GM12878 (cell line): ENCODE measurements around the gene COL11A1. TPM values are rescaled to one million over a fixed set of nuclear protein-coding genes. Genes with fewer than 3 reads are reported as not detected.

Experiments
- ATAC-seq: fragments of 200-7000 bp; cut with Tn5 transposase; 3 replicates; pipeline ENCODE4 v1.9.1; 2020; ENCODE audit warnings: mild to moderate bottlenecking, moderate library complexity
- BruUV-seq: library from RNA; stranded (reverse); fragments of 400-500 nt; replicated peaks from 2 replicates; lab custom pipeline; 2021; lab: Mats Ljungman, UMichigan
- CTCF ChIA-PET: fragments of 300-600 bp; sonication (Branson Sonifier 250); formaldehyde crosslinking; extraction: SDS; loops from one replicate; lab custom pipeline; 2021; ENCODE audit warnings: inconsistent platforms; lab: Yijun Ruan, JAX
- POLR2A ChIA-PET: fragments of 350-600 bp; formaldehyde crosslinking; extraction: SDS; loops from one replicate; lab custom pipeline; 2021; ENCODE audit warnings: inconsistent platforms; lab: Charles Lee
- RAD21 ChIA-PET: fragments of 300-600 bp; sonication (Branson Sonifier 250); formaldehyde crosslinking; loops from one replicate; lab custom pipeline; 2023; ENCODE audit warnings: antibody characterized with exemption; ENCODE audit not compliant: unreplicated experiment; lab: Charles Lee
- SMC1A ChIA-PET: fragments of 300-600 bp; sonication (Branson Sonifier 250); formaldehyde crosslinking; loops from one replicate; lab custom pipeline; 2023; ENCODE audit not compliant: unreplicated experiment, uncharacterized antibody; lab: Charles Lee
- DNase-seq: peaks from one replicate; pipeline ENCODE4 v3.0.0-alpha.2; 2011; ENCODE audit warnings: low read depth, low spot score
- FAIRE-seq: peaks from 3 replicates; lab custom pipeline; 2011; peaks lifted over from hg19 to GRCh38; lab: Jason Lieb, UNC
- H2AFZ ChIP-seq: 2 replicates; pipeline ENCODE4 v1.6.0; 2011; ENCODE audit warnings: low read depth, low read length, control low read depth; ENCODE audit not compliant: control insufficient read depth
- H3K27ac ChIP-seq: 2 replicates; pipeline ENCODE4 v1.5.1; 2011; ENCODE audit warnings: control low read depth; ENCODE audit not compliant: control insufficient read depth, insufficient read depth
- H3K27me3 ChIP-seq, 2 experiments: replicated peaks in 1 of 2; 2 replicates each; pipeline versions ENCODE4 v1.6.0 to v1.6.1; 2011; ENCODE audit warnings: low read length in 1 of 2; ENCODE audit not compliant: control insufficient read depth in 2 of 2, insufficient read depth in 2 of 2
- H3K36me3 ChIP-seq, 2 experiments: 2 replicates each; pipeline ENCODE4 v1.5.1; 2011; ENCODE audit warnings: low read length in 1 of 2; ENCODE audit not compliant: control insufficient read depth in 2 of 2, insufficient read depth in 2 of 2
- H3K4me1 ChIP-seq: 2 replicates; pipeline ENCODE4 v1.6.1; 2011; ENCODE audit warnings: mild to moderate bottlenecking, low read length, moderate library complexity, mixed read lengths; ENCODE audit not compliant: control insufficient read depth, insufficient read depth
- H3K4me2 ChIP-seq: 2 replicates; pipeline ENCODE4 v1.6.0; 2011; ENCODE audit warnings: control low read depth; ENCODE audit not compliant: control insufficient read depth, insufficient read depth
- H3K4me3 ChIP-seq: fragments of 200-600 bp; sonication (generic); 2 replicates; pipeline ENCODE4 v1.5.1; 2016
- H3K79me2 ChIP-seq: 2 replicates; pipeline ENCODE4 v1.6.0; 2011; ENCODE audit warnings: low read length; ENCODE audit not compliant: control insufficient read depth, insufficient read depth
- H3K9ac ChIP-seq: 2 replicates; pipeline ENCODE4 v1.8.0; 2011; ENCODE audit warnings: low read length, control low read depth, mixed read lengths; ENCODE audit not compliant: control insufficient read depth, insufficient read depth
- H3K9me3 ChIP-seq: replicated peaks from 3 replicates; pipeline ENCODE4 v1.5.1; 2011; ENCODE audit warnings: mild to moderate bottlenecking, low read length; ENCODE audit not compliant: control insufficient read depth, insufficient read depth
- H4K20me1 ChIP-seq: 2 replicates; pipeline ENCODE4 v1.6.0; 2011; ENCODE audit not compliant: control insufficient read depth, insufficient read depth
- CHD1 ChIP-seq: IDR thresholded peaks from 2 replicates; pipeline ENCODE4 v1.6.1; 2012; ENCODE audit warnings: low read depth, low read length, improper control_type of control experiment
- CHD2 ChIP-seq: IDR thresholded peaks from 2 replicates; pipeline ENCODE4 v1.6.1; 2011; ENCODE audit warnings: low read depth, low read length, improper control_type of control experiment, borderline replicate concordance
- CTCF ChIP-seq, 3 experiments: IDR thresholded peaks in 2 of 3; conservative IDR thresholded peaks in 1 of 3; 2 replicates each; pipeline ENCODE4 v1.5.1; 2011; ENCODE audit warnings: low read depth in 3 of 3, low read length in 3 of 3, mild to moderate bottlenecking in 3 of 3, control low read depth in 2 of 3, moderate library complexity in 2 of 3, inconsistent platforms in 1 of 3, mixed read lengths in 1 of 3; ENCODE audit not compliant: control insufficient read depth in 2 of 3, insufficient read depth in 1 of 3; ENCODE audit errors: extremely low read depth in 1 of 3
- FOXM1 ChIP-seq: IDR thresholded peaks from 2 replicates; pipeline ENCODE4 v1.6.1; 2012; ENCODE audit warnings: low read depth, mild to moderate bottlenecking, inconsistent platforms, low read length, moderate library complexity
- HDAC2 ChIP-seq: fragments of 200-600 bp; sonication (generic); IDR thresholded peaks from 2 replicates; pipeline ENCODE4 v1.6.1; 2017
- IKZF2 ChIP-seq, 2 experiments: fragments of 450-650 bp; IDR thresholded peaks; 2 replicates each; pipeline ENCODE4 v1.6.1; 2017; ENCODE audit warnings: mild to moderate bottlenecking in 2 of 2, moderate library complexity in 2 of 2
- IRF4 ChIP-seq: IDR thresholded peaks from 2 replicates; pipeline ENCODE4 v1.6.1; 2011; ENCODE audit warnings: low read depth, low read length
- NRF1 ChIP-seq: conservative IDR thresholded peaks from 2 replicates; pipeline ENCODE4 v1.6.1; 2011; ENCODE audit warnings: mild to moderate bottlenecking, low read depth, low read length, improper control_type of control experiment
- RAD21 ChIP-seq: IDR thresholded peaks from 2 replicates; pipeline ENCODE4 v1.6.1; 2011; ENCODE audit warnings: mild to moderate bottlenecking, low read depth, low read length, moderate library complexity; ENCODE audit not compliant: insufficient read depth
- SMAD5 ChIP-seq: IDR thresholded peaks from 2 replicates; pipeline ENCODE4 v1.6.1; 2016; ENCODE audit warnings: antibody characterized with exemption, low read depth
- SMARCA5 ChIP-seq: fragments of 450-650 bp; IDR thresholded peaks from 2 replicates; pipeline ENCODE4 v1.6.1; 2017; ENCODE audit warnings: mild to moderate bottlenecking
- SMC3 ChIP-seq: IDR thresholded peaks from 2 replicates; pipeline ENCODE4 v1.6.1; 2011; ENCODE audit warnings: low read length, improper control_type of control experiment, borderline replicate concordance
- YY1 ChIP-seq: IDR thresholded peaks from 2 replicates; pipeline ENCODE4 v1.6.1; 2011; ENCODE audit warnings: low read depth, mild to moderate bottlenecking, low read length
- ZNF622 ChIP-seq: fragments of 450-650 bp; IDR thresholded peaks from 2 replicates; pipeline ENCODE4 v1.6.1; 2017; ENCODE audit warnings: mild to moderate bottlenecking, inconsistent platforms
- ZZZ3 ChIP-seq: IDR thresholded peaks from 2 replicates; pipeline ENCODE4 v1.6.1; 2011; ENCODE audit warnings: low read depth; ENCODE audit not compliant: control insufficient read depth, insufficient read length
- WGBS: methylation state at CpG from one replicate; pipeline ENCODE4 v1.1.6; 2016; ENCODE audit warnings: low lambda C conversion rate; ENCODE audit not compliant: insufficient replicate concordance, insufficient coverage; ENCODE audit errors: missing lambda C conversion rate; 5-methylcytosine and 5-hydroxymethylcytosine counted together
- in situ Hi-C: fragments of 300-500 bp; cut with MboI; formaldehyde crosslinking; loops from 9 replicates; pipeline ENCODE4 v1.14.3; 2018; ENCODE audit warnings: mixed read lengths
- intact Hi-C: fragments of 100-400 bp; cut with micrococcal nuclease; formaldehyde crosslinking; loops from one replicate; pipeline ENCODE4 v1.14.2; 2022; ENCODE audit not compliant: unreplicated experiment
- polyA plus RNA-seq, 11 experiments: library from polyadenylated mRNA; depleted of rRNA in 4 of 11; unstranded in 6 of 11; stranded (reverse) in 5 of 11; fragments of >200 nt; fragmentation: Nextera tagmentation in 4 of 11; fragmentation: Illumina TruSeq in 1 of 11; extraction: Ambion mirVana in 4 of 11; extraction: Trizol in 1 of 11; gene quantifications; 1 replicate in 1 of 11; 2 replicates in 10 of 11; pipeline versions ENCODE4 v1.2.1 to v1.2.3, GENCODE V29; 2011 to 2016; ENCODE audit warnings: inconsistent platforms in 2 of 11, missing spikeins in 2 of 11, low read depth in 1 of 11
- total RNA-seq, 4 experiments: library from RNA; depleted of rRNA in 3 of 4; stranded (reverse); fragments of >200 nt in 3 of 4; fragmentation: Illumina TruSeq in 1 of 4; extraction: Trizol in 1 of 4; gene quantifications; 2 replicates each; pipeline versions ENCODE4 v1.2.1 to v1.2.3, GENCODE V29; 2013 to 2021

COL11A1 gene
- total and polyA plus RNA-seq, 10 of the 15 experiments (the other 5 are each of a cell fraction or from before 2014, with no cell fraction given) = 0.11 TPM; not detected in 9

GRCh38 chr1:102970496-102971078 is 137.7 kb downstream of the COL11A1 start:
- intact Hi-C loops (loop anchor here (2.0 kb wide), 1 partner anchor 420 kb away; no protein-coding TSS in a partner anchor), in situ Hi-C loops (loop anchor here (25.0 kb wide), 1 partner anchor 1458 kb away; no protein-coding TSS in a partner anchor)
- SMC1A ChIA-PET = interaction anchor here (0.7 to 1.9 kb wide), 6 partner anchors 9 to 1450 kb away, joined by 3 to 8 read pairs (median 4); no protein-coding TSS in a partner anchor

More at GRCh38 chr1:102970496-102971078, 137.7 kb downstream of the COL11A1 start:
- Histone ChIP-seq H3K4me1 (no peaks in the 10 kb centered on the region), H3K27ac (no peak overlapping the region), H4K20me1 (no peaks in the 10 kb centered on the region), H2AFZ (no peak overlapping the region), H3K4me2 (no peak overlapping the region), H3K4me3 (no peak overlapping the region), H3K36me3 (no peaks in the 10 kb centered on the region), H3K9me3 (no peaks in the 10 kb centered on the region), H3K9ac (no peak overlapping the region), H3K27me3 (no peaks in the 10 kb centered on the region), H3K79me2 (no peaks in the 10 kb centered on the region)
- CTCF ChIA-PET = interaction anchor here (0.7 to 2.1 kb wide), 21 partner anchors 9 to 1464 kb away, joined by 3 to 23 read pairs (median 4); no protein-coding TSS in a partner anchor
- FAIRE-seq (no peak), DNase-seq (no peak), ATAC-seq (peak; percentile 61)
- POLR2A ChIA-PET = no interaction called here
- BruUV-seq = no TSS peak
- WGBS = 29% methylated on average over 17 of the region's 17 CpGs
- RAD21 ChIA-PET = interaction anchor here (1.3 to 1.6 kb wide), 3 partner anchors 420 to 1450 kb away, joined by 4 to 5 read pairs (median 5); no protein-coding TSS in a partner anchor
- TF ChIP-seq SMAD5 (no peak), ZNF622 (no peak), CHD1 (no peak), CHD2 (no peak), ZZZ3 (no peak), IKZF2 (IDR thresholded peaks at IDR 0.05) (no peak), YY1 (no peak), IRF4 (no peak), RAD21 (peak; percentile 68), CTCF (IDR thresholded peaks at IDR 0.05 in 2 of 3, conservative IDR thresholded peaks at IDR 0.05 in 1 of 3; ENCODE audit: control insufficient read depth in 2 of 3, extremely low read depth in 1 of 3, insufficient read depth in 1 of 3, low read depth in 3 of 3, low read length in 3 of 3) (peak; percentile 50 to 56 (median 52)), HDAC2 (no peak), SMC3 (peak; percentile 46; the same call in 1 of the 2 replicates), NRF1 (no peak), FOXM1 (no peak), SMARCA5 (no peak)
- TF ChIP-seq, all 136 proteins: peak for 3
